ENCODE results near the gene LGALS8.

DNA sequence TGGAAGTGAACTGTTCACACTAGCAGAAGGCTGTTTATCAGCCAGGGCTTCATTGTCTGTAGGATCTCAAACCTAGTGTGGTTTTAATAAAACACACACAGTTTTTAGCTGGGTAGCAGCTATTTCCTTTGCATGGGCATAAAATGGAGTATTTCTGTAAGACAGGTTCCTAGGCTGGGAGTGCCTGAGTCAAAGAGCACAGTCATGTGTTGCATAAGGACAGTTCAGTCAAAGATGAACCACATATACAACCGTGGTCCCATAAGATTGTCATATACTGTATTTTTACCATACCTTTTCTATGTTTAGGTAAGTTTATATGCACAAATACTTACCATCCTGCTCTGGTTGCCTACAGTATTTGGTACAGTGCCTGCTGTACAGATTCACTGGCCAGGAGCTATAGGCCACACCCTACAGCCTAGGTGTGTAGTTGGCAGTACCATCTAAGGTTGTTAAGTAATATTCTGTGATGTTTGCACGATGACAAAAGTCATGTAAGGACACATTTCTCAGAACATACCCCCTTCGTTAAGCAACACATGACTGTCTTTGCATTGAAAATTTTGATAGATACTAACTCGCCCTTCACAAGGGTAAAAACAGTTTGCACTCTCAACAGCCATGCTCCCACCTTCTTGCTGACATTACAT lies 17.2 kb downstream of the LGALS8 start:
- TF ChIP-seq EGR1 (IDR thresholded peaks at IDR 0.05) (no peak), RAD21 (IDR thresholded peaks at IDR 0.05; ENCODE audit: low read depth) (no peak)
- TF ChIP-seq, protein P1, sequence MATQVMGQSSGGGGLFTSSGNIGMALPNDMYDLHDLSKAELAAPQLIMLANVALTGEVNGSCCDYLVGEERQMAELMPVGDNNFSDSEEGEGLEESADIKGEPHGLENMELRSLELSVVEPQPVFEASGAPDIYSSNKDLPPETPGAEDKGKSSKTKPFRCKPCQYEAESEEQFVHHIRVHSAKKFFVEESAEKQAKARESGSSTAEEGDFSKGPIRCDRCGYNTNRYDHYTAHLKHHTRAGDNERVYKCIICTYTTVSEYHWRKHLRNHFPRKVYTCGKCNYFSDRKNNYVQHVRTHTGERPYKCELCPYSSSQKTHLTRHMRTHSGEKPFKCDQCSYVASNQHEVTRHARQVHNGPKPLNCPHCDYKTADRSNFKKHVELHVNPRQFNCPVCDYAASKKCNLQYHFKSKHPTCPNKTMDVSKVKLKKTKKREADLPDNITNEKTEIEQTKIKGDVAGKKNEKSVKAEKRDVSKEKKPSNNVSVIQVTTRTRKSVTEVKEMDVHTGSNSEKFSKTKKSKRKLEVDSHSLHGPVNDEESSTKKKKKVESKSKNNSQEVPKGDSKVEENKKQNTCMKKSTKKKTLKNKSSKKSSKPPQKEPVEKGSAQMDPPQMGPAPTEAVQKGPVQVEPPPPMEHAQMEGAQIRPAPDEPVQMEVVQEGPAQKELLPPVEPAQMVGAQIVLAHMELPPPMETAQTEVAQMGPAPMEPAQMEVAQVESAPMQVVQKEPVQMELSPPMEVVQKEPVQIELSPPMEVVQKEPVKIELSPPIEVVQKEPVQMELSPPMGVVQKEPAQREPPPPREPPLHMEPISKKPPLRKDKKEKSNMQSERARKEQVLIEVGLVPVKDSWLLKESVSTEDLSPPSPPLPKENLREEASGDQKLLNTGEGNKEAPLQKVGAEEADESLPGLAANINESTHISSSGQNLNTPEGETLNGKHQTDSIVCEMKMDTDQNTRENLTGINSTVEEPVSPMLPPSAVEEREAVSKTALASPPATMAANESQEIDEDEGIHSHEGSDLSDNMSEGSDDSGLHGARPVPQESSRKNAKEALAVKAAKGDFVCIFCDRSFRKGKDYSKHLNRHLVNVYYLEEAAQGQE (IDR thresholded peaks at IDR 0.05; ENCODE audit: low read depth), result no peak

All from Ishikawa (cell line).